Measurements from ENCODE around the gene DSEL. TPM values are rescaled to one million over a fixed set of nuclear protein-coding genes. Genes with fewer than 3 reads are reported as not detected.
A peak's percentile ranks its signal among the peaks of the same experiment; 100 is the strongest.

Gene DSEL
- total and polyA plus RNA-seq, 10 donors = 0.22 to 8.0 (median 4.7) TPM

DNA sequence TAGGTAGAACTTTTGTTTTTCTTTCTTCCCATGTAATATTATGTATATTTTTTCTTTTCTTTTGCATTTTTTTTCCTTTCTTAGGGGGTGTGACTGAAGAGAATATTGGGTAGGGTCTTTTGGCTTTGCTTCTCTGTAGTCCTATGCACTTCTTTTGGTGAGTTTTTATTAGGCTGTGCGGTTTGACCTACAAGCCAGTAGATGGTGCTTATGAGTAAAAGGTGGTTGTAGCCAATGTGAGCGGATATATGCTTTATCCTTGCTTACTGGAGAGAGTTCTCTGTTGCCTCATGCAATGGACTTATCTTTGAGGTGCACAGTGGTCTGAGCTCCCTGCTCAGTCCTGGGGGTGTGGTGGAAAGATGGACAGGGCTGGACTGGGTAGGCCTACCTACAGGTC lies 52.7 kb downstream of the DSEL start:
- TF ChIP-seq POLR2AphosphoS5 (IDR thresholded peaks at IDR 0.05) = no peak
- TF ChIP-seq, protein P1, sequence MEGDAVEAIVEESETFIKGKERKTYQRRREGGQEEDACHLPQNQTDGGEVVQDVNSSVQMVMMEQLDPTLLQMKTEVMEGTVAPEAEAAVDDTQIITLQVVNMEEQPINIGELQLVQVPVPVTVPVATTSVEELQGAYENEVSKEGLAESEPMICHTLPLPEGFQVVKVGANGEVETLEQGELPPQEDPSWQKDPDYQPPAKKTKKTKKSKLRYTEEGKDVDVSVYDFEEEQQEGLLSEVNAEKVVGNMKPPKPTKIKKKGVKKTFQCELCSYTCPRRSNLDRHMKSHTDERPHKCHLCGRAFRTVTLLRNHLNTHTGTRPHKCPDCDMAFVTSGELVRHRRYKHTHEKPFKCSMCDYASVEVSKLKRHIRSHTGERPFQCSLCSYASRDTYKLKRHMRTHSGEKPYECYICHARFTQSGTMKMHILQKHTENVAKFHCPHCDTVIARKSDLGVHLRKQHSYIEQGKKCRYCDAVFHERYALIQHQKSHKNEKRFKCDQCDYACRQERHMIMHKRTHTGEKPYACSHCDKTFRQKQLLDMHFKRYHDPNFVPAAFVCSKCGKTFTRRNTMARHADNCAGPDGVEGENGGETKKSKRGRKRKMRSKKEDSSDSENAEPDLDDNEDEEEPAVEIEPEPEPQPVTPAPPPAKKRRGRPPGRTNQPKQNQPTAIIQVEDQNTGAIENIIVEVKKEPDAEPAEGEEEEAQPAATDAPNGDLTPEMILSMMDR (IDR thresholded peaks at IDR 0.05 in 8 of 11, conservative IDR thresholded peaks at IDR 0.05 in 3 of 11) = no peak
- TF ChIP-seq POLR2A (IDR thresholded peaks at IDR 0.05) = no peak
- intact Hi-C loops (cut with DNase I; ENCODE audit: low total_unique reads) = no loop called here
- Histone ChIP-seq H3K36me3 (no peaks in the 10 kb centered on the region), H3K27ac (no peak overlapping the region), H3K4me3 (no peak overlapping the region), H3K4me1 (no peaks in the 10 kb centered on the region), H3K27me3 (replicated peaks in 1 of 7) (no peaks in the 10 kb centered on the region), H3K9me3 (peaks cover 0 to 12% (median 0%) of the 10 kb centered on the region in 8 donors)
- 72 to 92% (median 84%) methylated on average over 2 of the region's 2 CpGs for WGBS, 5 donors
- no peak for DNase-seq

DNA sequence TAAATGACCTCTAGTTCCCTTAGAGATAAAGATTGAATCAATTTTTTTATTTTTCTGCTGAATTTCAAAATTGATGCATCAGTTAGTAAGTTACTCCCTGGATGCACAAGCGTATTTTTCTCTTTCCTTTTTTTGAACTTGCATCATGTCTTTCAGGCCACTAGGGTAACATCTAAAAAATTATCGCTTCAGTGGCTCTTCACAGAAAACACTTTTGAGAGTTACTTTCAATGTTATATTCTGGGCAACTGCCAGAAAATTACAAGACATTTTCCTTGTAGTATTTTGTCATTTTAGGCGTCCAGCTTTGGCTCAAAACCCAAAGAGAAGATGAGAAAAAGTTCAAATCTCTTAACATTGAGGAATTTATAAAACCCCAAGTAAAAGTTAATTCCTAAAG lies 59.8 kb downstream of the DSEL start:
- no peak for DNase-seq
- H3K4me1 ChIP-seq = peaks cover 0 to 6% (median 0%) of the 10 kb centered on the region in 6 donors
- no peak overlapping the region for H3K27ac ChIP-seq
- H3K9me3 ChIP-seq = no peaks in the 10 kb centered on the region
- intact Hi-C loops (cut with DNase I; ENCODE audit: low total_unique reads) = no loop called here
- 51 to 63% (median 59%) methylated on average over 3 of the region's 3 CpGs for WGBS, 5 donors
- H3K4me3 ChIP-seq = no peak overlapping the region
- H3K36me3 ChIP-seq = no peaks in the 10 kb centered on the region
- no peaks in the 10 kb centered on the region for H3K27me3 ChIP-seq (replicated peaks in 1 of 7)
- TF ChIP-seq, protein P1 (IDR thresholded peaks at IDR 0.05 in 8 of 11, conservative IDR thresholded peaks at IDR 0.05 in 3 of 11) = peak in 1 of 11 experiments; percentile 15
- TF ChIP-seq POLR2A (IDR thresholded peaks at IDR 0.05) (no peak), POLR2AphosphoS5 (IDR thresholded peaks at IDR 0.05) (no peak)

Data from spleen (tissue), 11 donors.